ENCODE data around the gene SH3D19.
"Not testable (repeated sequence)": the region's sequence is repeated elsewhere in the genome, so short reads cannot be mapped to it uniquely, and the experiment has no call there.

GRCh38 chr4:151235373-151235772 is 90.0 kb downstream of the SH3D19 start:
- not testable (repeated sequence) for TF ChIP-seq CTCF, POLR2A (IDR thresholded peaks at IDR 0.05)

Data from transverse colon (tissue), 3 donors.